NCI-H2107 treated with DMSO at 0.1 percent for 48 hours (cell line): Measurements from ENCODE around the gene B3GNT5.
A peak's percentile ranks its signal among the peaks of the same experiment; 100 is the strongest.

Experiments used
- DNase-seq: peaks from one replicate; lab custom pipeline; 2025; ENCODE audit not compliant: unreplicated experiment; lab: John Stamatoyannopoulos, UW

The B3GNT5 gene

DNA sequence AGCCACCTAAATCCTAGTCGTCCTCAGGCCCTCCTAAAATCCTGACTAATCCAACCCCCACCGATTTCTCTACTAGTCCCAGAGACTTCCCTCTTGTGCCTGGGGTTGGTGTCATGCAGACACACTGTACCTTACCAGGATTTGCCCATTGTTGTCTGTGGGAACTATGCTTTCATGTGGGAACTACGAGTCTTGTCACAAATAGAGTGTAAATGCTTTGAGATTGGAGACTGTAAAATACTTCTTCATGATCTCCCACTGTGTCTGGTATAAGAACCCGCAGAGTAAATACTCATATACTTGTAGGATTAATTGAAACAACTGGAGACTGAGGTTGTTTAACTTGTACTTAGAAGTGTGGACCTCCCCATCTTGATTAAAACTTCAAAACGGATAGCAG lies 11.2 kb downstream of the B3GNT5 start:
- peak; percentile 54 for DNase-seq

DNA sequence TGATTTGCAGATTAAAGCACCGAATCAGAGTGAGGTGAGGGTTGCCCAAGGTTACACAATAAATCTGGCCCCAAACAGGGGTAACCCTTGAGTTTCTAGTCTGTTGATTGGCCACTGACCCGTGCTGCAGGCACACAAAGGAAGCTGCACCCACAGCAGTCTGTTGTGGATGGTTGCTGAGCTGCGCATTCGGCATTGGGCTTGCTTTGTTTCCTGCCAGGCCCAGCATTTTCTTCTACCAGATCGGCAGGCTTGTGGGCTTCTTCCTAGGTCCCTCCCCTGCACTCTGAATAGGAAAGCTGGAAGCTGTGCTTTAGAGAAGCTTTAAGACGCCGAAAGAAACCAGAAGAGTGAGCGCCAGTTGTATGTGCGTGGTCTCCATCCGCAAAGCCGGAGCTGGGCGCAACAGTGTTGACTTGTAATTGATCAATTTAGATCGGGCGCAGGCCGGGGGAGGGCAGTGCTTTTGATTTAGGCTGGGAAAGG lies 12.1 kb downstream of the B3GNT5 start:
- DNase-seq: peak; percentile 86

GRCh38 chr3:183265834-183266417 lies 12.9 kb downstream of the B3GNT5 start:
- peak; percentile 86 for DNase-seq

DNA sequence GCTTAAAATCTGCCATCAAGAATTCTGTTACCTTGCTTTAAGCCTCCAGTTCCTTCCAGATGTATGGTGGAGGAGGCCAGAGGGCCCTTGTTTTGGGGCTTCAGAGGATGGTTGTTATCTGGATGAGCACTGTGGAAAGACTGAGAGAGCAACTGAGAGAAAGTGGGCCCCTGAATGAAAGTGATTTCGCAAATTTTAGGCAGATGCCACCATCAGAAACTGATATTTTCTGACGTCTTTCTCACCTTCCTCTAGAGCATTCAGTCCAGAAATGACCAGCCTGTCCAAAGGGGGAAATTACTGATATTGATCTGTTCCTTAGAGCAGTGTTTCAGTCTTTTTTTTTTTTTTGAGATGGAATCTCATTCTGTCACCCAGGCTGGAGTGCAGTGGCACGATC lies 13.4 kb downstream of the B3GNT5 start:
- no peak for DNase-seq

GRCh38 chr3:183267140-183267539 lies 14.1 kb downstream of the B3GNT5 start:
- no peak for DNase-seq

DNA sequence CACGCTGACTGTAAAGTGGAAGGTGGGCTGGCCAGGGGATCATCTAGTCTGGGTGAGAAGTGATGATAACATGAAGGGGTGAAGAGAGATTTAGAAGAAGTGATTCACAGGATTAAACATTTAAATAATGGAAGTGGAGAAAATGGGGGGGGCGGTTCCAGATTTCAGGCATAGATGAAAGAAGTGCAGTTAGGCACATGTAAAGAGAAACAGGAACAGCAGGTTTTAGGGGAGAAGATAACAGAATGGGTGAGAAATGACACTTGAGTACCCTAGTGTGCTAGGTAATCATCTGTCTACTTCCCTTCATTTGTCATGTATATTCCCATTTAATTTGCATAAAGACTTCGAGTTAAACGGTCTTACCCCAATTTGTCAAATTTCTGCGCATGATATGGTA lies 15.3 kb downstream of the B3GNT5 start:
- no peak for DNase-seq

DNA sequence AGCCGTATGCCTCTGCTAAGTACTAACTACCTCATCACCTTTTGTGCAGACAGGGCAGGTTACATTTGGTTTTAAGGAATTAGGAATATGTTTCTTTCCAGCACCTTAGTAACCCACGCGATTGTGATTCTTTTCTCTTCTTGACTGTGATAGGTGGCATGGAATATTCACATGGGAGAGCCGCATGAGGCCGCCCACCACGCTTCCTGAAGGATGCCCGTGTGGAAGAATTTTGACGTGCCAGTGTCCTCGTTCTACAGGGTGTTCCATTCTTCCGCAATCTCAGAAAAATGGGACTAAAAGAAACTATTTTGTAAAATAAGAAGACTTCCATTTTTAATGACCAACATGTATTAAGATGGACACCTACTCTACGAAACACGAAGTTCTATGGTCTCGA lies 16.3 kb downstream of the B3GNT5 start:
- no peak for DNase-seq

- no peak for DNase-seq
Observed at GRCh38 chr3:183270344-183270743, 17.3 kb downstream of the B3GNT5 start.

DNA sequence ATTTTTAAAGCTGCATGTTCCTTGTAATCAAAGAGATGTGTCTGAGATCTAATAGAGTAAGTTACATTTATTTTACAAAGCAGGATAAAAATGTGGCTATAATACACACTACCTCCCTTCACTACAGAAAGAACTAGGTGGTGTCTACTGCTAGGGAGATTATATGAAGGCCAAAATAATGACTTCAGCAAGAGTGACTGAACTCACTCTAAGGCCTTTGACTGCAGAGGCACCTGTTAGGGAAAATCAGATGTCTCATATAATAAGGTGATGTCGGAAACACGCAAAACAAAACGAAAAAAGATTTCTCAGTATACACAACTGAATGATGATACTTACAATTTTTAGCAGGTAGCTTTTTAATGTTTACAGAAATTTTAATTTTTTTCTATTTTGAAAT lies 19.1 kb downstream of the B3GNT5 start:
- no peak for DNase-seq

GRCh38 chr3:183272791-183273190 lies 19.7 kb downstream of the B3GNT5 start:
- no peak for DNase-seq

DNA sequence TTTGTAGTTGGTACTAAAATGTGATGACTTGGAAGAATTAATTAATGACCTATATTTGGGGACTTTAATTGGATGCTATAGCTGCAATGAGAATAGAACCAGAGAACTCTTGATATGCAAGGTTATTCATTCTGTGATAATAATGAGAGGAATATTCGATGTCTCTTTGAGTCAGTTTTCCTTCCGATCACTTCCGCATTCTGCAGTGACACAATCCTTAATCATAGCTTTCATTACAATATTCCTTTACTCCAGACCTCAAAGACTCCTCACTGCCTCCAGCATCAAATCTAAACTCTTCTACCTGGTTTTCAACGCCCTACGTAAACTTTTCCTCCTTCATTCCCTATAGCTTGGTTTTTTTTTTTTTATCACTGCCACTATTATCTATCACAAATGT lies 21.6 kb downstream of the B3GNT5 start:
- DNase-seq: no peak

DNA sequence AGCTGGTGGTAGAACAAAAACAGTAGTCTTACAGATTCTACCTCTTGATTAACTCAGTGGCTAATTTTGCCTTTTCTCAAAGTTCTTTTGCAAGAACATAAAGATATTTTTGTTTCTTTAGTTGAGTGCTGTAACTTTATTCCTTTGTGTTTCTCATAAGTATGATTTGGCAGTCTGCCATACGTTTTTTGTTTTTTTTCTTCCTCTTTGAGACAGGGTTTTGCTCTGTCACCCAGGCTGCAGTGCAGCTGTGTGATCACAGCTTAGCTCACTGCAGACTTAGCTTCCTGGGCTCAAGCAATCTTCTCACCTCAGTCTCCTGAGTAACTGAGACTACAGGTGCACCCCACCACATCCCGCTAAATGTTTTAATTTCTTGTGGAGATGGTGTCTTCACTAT lies 22.4 kb downstream of the B3GNT5 start:
- DNase-seq: peak; percentile 83

- no peak for DNase-seq
Observed at GRCh38 chr3:183275937-183276336, 22.9 kb downstream of the B3GNT5 start.

DNA sequence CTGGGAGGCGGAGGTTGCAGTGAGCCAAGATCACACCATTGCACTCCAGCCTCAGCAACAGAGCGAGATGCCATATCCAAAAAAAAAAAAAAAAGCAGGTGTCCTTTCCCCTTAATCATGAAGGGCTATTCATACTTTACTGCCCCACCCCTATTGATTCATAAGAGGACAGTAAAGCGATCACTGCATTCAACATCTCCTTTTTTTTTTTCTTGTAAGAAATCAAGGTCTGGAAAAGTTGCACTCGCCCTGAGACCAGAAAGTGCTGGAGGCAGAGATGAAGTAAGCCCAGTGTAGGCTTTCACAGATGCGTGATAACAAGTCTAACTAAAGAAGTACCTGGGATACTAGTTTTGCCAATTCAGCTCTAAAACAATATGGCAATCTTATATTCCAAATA lies 24.2 kb downstream of the B3GNT5 start:
- DNase-seq: no peak

DNA sequence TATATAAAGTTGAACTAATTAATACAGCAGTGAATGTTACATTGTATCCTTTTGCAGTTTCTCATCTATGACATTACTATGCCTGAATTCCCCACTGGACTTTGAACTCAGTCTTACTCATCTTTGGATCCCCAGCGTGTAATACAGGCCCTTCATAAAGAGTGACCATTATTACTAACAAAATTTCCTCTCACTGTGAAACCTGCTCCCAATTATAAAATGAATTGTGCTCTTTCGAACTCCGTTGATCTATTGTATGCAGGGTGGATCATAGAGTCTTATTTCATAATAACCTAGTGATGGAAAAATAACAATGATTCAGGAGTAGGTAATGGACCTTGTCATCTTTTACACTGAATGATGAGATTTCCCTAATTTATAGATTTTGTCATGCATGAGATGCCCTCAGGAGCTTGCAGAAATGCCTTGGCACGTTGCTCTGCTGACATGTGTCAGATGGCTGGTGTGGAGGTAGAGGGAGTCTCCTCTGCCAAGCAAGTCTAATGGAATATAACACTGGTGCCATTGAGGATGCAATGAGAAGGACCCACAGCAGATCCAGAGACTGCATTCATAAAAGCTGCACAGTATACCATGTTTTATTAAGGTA lies 25.5 kb downstream of the B3GNT5 start:
- DNase-seq: peak; percentile 59

DNA sequence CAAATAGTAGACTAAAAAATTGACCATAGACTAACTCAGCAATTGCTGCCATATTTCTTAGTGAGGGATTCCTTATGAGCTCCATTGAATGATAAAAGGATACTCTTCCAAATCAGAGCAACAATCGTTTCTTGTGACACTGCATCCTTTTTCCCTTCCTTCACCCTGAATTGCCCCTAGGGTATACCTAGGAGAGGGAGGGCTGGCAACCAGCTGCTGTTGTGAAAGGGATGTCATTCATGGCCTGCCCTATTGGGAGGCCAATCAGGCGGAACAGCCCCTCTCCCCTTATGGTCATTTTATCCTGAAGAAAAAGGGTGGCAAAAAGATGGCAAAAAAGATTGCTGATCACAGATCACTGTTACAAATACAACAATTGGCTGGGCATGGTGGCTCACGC lies 26.3 kb downstream of the B3GNT5 start:
- DNase-seq: no peak

DNA sequence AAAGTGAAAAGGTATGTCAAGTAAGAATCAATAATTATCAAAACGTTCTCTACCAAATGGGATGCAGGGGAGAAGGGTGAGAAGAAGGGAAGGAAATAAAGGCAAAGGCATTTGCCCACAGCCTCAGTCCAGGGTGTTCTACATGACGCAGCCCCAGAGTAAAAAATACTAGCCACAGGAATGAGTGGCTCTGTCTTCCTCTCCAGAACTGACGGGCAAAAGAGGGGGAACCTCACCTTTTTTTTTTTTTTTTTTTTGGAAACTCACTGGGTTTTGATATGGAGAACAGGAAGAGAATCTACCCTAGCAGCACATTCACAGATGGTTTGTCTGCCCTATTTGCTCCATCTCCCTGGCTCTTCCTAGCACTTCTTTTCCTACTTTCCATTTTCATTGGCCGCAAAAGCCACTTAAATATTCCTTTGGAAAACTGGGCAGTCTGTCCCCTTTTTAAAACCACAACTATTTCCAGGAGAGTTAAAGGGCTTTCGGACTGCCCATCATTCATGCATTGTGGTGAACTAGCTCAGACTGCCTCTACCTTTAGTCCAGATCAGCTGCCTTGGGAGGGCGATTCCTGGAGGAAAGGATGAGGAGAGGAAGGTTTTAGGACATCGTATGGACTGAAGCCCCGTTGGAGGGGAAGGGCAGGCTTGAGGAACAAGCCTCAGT lies 28.2 kb downstream of the B3GNT5 start:
- DNase-seq: peak; percentile 49

GRCh38 chr3:183283886-183284285 lies 30.8 kb downstream of the B3GNT5 start:
- no peak for DNase-seq

- DNase-seq: no peak
Observed at GRCh38 chr3:183284570-183284969, 31.5 kb downstream of the B3GNT5 start.

GRCh38 chr3:183285318-183285717 lies 32.3 kb downstream of the B3GNT5 start:
- DNase-seq: no peak

- peak; percentile 82 for DNase-seq
Observed at GRCh38 chr3:183285828-183286457, 32.9 kb downstream of the B3GNT5 start.
